Measurements from ENCODE around the gene CORO2A. TPM values are rescaled to one million over a fixed set of nuclear protein-coding genes. Genes with fewer than 3 reads are reported as not detected.

The CORO2A gene
- 1 to 10 TPM; 6.8 to 8.5 TPM for total RNA-seq
- 10.2 TPM for polyA plus RNA-seq (2013, experiment 1 of 2)
- polyA plus RNA-seq (2013, experiment 2 of 2) = 10.2 TPM
- total RNA-seq = 3.5 to 61.7 (median 34.0) reads per million in 172 experiments

- Histone ChIP-seq H3K9me3 (ENCODE audit: control insufficient read depth in 1 of 2, insufficient read depth in 1 of 2, low read length in 2 of 2) (no peaks in the 10 kb centered on the region), H3K27ac (ENCODE audit: low read depth in 1 of 2, low read length in 2 of 2) (peak within 1 kb of the TSS in 1 of 2 donors; percentile 30), H3K4me3 (ENCODE audit: low read length) (peak within 1 kb of the TSS; percentile 80), H3K27me3 (ENCODE audit: control insufficient read depth in 1 of 2, insufficient read depth in 2 of 2, low read length in 2 of 2) (no peaks in the 10 kb centered on the region), H3K36me3 (ENCODE audit: insufficient read depth, low read length) (no peaks in the 10 kb centered on the region), H3K4me1 (ENCODE audit: insufficient read depth, low read length) (peaks cover 31% of the 10 kb centered on the region)
- Mint-ChIP-seq H3K4me3 (peak within 1 kb of the TSS; percentile 89), H3K27ac (peak within 1 kb of the TSS; percentile 76), H3K36me3 (ENCODE audit: low read depth) (no peaks in the 10 kb centered on the region), H3K4me1 (ENCODE audit: low read depth) (peaks cover 44% of the 10 kb centered on the region), H3K9me3 (no peaks in the 10 kb centered on the region), H3K27me3 (no peaks in the 10 kb centered on the region)
- CTCF ChIA-PET = interaction anchor here (0.7 to 1.8 kb wide), 6 partner anchors 13 to 269 kb away, joined by 3 to 7 read pairs (median 4); no protein-coding TSS in a partner anchor
- intact Hi-C loops (cut with DNase I, micrococcal nuclease) = loop anchor here (5.0 kb wide), 4 partner anchors 75 to 135 kb away; partner anchors contain the start of genes NANS (in 1 of the 2) and TRIM14 (in 1 of the 2)
- ATAC-seq (ENCODE audit: poor library complexity) (peak; percentile 65), DNase-seq (peak; percentile 36 to 86 (median 66))
- POLR2A ChIA-PET = interaction anchor here (0.5 to 3.8 kb wide), 13 partner anchors 64 to 270 kb away, joined by 3 to 57 read pairs (median 4); partner anchors contain the start of genes NANS, TBC1D2, TRIM14 and TRMO
- TF ChIP-seq CTCF (IDR thresholded peaks at IDR 0.05) = peak; percentile 29
These were observed at the start of gene CORO2A for GRCh38 chr9:98192503-98193335. TSS of gene CORO2A (minus strand) at chr9:98192637. CDS start at chr9:98157660, 34,977 bp downstream.

GRCh38 chr9:98241357-98242300 lies 49.2 kb upstream of the CORO2A start:
- no peak for DNase-seq
- no peak for ATAC-seq (ENCODE audit: poor library complexity)
- Mint-ChIP-seq H3K27me3 (no peaks in the 10 kb centered on the region), H3K27ac (no peak overlapping the region), H3K4me1 (ENCODE audit: low read depth) (peaks cover 7% of the 10 kb centered on the region), H3K9me3 (no peaks in the 10 kb centered on the region), H3K36me3 (ENCODE audit: low read depth) (peaks cover 38% of the 10 kb centered on the region), H3K4me3 (no peak overlapping the region)
- CTCF ChIA-PET = interaction anchor here (1.1 kb wide), 1 partner anchor 37 kb away, joined by 3 read pairs; no protein-coding TSS in a partner anchor
- POLR2A ChIA-PET = no interaction called here
- H3K4me3 ChIP-seq (ENCODE audit: low read length) = no peak overlapping the region
- intact Hi-C loops (cut with DNase I, micrococcal nuclease) = loop anchor here in 1 of 2 experiments (1.0 kb wide), 1 partner anchor 46 kb away; no protein-coding TSS in a partner anchor
- H3K27me3 ChIP-seq (ENCODE audit: control insufficient read depth in 1 of 2, insufficient read depth in 2 of 2, low read length in 2 of 2) = no peaks in the 10 kb centered on the region
- H3K36me3 ChIP-seq (ENCODE audit: insufficient read depth, low read length) = peaks cover 22% of the 10 kb centered on the region
- no peaks in the 10 kb centered on the region for H3K9me3 ChIP-seq (ENCODE audit: control insufficient read depth in 1 of 2, insufficient read depth in 1 of 2, low read length in 2 of 2)
- H3K27ac ChIP-seq (ENCODE audit: low read depth in 1 of 2, low read length in 2 of 2) = no peak overlapping the region
- TF ChIP-seq CTCF (IDR thresholded peaks at IDR 0.05) = no peak
- H3K4me1 ChIP-seq (ENCODE audit: insufficient read depth, low read length) = peaks cover 6% of the 10 kb centered on the region

GRCh38 chr9:98240475-98240874 lies 48.0 kb upstream of the CORO2A start:
- H3K36me3 Mint-ChIP-seq (ENCODE audit: low read depth) = peaks cover 34% of the 10 kb centered on the region
- H3K9me3 Mint-ChIP-seq = no peaks in the 10 kb centered on the region
- ATAC-seq (ENCODE audit: poor library complexity) (no peak), DNase-seq (no peak)
- ChIA-PET POLR2A (interaction anchor here (0.7 kb wide), 1 partner anchor 15 kb away, joined by 3 read pairs; the partner anchor contains the start of gene TBC1D2), CTCF (interaction anchor here (1.1 kb wide), 1 partner anchor 35 kb away, joined by 3 read pairs; no protein-coding TSS in a partner anchor)
- H3K4me1 Mint-ChIP-seq (ENCODE audit: low read depth) = no peaks in the 10 kb centered on the region
- H3K27ac ChIP-seq (ENCODE audit: low read depth in 1 of 2, low read length in 2 of 2) = no peak overlapping the region
- H3K4me3 Mint-ChIP-seq = no peak overlapping the region
- H3K27ac Mint-ChIP-seq = no peak overlapping the region
- no peak for TF ChIP-seq CTCF (IDR thresholded peaks at IDR 0.05)
- H3K36me3 ChIP-seq (ENCODE audit: insufficient read depth, low read length) = peaks cover 22% of the 10 kb centered on the region
- no peaks in the 10 kb centered on the region for H3K27me3 Mint-ChIP-seq
- peaks cover 6% of the 10 kb centered on the region for H3K4me1 ChIP-seq (ENCODE audit: insufficient read depth, low read length)
- H3K9me3 ChIP-seq (ENCODE audit: control insufficient read depth in 1 of 2, insufficient read depth in 1 of 2, low read length in 2 of 2) = no peaks in the 10 kb centered on the region
- H3K27me3 ChIP-seq (ENCODE audit: control insufficient read depth in 1 of 2, insufficient read depth in 2 of 2, low read length in 2 of 2) = no peaks in the 10 kb centered on the region
- intact Hi-C loops (cut with DNase I, micrococcal nuclease) = no loop called here
- H3K4me3 ChIP-seq (ENCODE audit: low read length) = no peak overlapping the region
